ENCODE results near the gene HOXC6. TPM values are rescaled to one million over a fixed set of nuclear protein-coding genes. Genes with fewer than 3 reads are reported as not detected.

Gene HOXC6
- total and polyA plus RNA-seq, 9 donors = 3.9 to 56.1 (median 23.3) TPM

DNA sequence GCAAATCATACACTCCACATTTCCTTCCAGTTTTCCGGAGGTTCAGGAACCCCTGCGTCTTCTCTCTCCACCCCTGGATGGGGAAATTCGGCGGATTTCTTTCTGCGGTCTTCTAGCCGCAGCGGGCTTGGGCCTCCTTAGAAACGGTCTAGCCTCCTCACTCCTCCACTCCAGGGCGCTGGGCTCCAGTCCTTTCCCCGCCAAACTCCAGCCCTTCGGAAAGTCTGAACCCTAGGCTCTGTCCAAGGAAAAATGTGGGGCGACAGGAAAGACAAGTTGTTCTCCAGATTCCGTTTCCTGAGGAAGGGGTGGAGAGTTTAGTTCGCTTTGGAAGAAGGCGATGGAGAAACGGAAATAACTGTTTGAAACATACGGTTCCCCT lies 44.7 kb upstream of the HOXC6 start:
- Histone ChIP-seq H3K27me3 (peaks cover 2% of the 10 kb centered on the region), H3K36me3 (no peaks in the 10 kb centered on the region), H3K9me3 (no peaks in the 10 kb centered on the region), H3K4me3 (no peak overlapping the region), H3K4me1 (ENCODE audit: insufficient read depth) (peaks cover 4% of the 10 kb centered on the region), H3K27ac (no peak overlapping the region)
- intact Hi-C loops (cut with DNase I) = loop anchor here in 2 of 4 donors (10.0 kb wide), 2 partner anchors 381 to 391 kb away; partner anchors contain the start of gene GPR84 (in 1 of the 2)
- 15 to 66% (median 19%) methylated on average over 17 of the region's 17 CpGs for WGBS, 3 donors
- DNase-seq = no peak
- TF ChIP-seq, protein P1, sequence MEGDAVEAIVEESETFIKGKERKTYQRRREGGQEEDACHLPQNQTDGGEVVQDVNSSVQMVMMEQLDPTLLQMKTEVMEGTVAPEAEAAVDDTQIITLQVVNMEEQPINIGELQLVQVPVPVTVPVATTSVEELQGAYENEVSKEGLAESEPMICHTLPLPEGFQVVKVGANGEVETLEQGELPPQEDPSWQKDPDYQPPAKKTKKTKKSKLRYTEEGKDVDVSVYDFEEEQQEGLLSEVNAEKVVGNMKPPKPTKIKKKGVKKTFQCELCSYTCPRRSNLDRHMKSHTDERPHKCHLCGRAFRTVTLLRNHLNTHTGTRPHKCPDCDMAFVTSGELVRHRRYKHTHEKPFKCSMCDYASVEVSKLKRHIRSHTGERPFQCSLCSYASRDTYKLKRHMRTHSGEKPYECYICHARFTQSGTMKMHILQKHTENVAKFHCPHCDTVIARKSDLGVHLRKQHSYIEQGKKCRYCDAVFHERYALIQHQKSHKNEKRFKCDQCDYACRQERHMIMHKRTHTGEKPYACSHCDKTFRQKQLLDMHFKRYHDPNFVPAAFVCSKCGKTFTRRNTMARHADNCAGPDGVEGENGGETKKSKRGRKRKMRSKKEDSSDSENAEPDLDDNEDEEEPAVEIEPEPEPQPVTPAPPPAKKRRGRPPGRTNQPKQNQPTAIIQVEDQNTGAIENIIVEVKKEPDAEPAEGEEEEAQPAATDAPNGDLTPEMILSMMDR (IDR thresholded peaks at IDR 0.05) = no peak
- TF ChIP-seq EP300 (IDR thresholded peaks at IDR 0.05) (no peak), POLR2A (IDR thresholded peaks at IDR 0.05) (no peak)

- Histone ChIP-seq H3K36me3 (no peaks in the 10 kb centered on the region), H3K27me3 (peaks cover 2% of the 10 kb centered on the region), H3K27ac (no peak overlapping the region), H3K4me3 (no peak overlapping the region), H3K9me3 (no peaks in the 10 kb centered on the region), H3K4me1 (ENCODE audit: insufficient read depth) (peaks cover 4% of the 10 kb centered on the region)
- WGBS, 3 donors = 10 to 35% (median 11%) methylated on average over 30 of the region's 30 CpGs
- DNase-seq = no peak
- intact Hi-C loops (cut with DNase I) = loop anchor here in 2 of 4 donors (10.0 kb wide), 2 partner anchors 381 to 391 kb away; partner anchors contain the start of gene GPR84 (in 1 of the 2)
- no peak for TF ChIP-seq EP300 (IDR thresholded peaks at IDR 0.05)
- TF ChIP-seq POLR2A (IDR thresholded peaks at IDR 0.05) = no peak
- TF ChIP-seq, protein P1 (IDR thresholded peaks at IDR 0.05) = no peak
Observed at GRCh38 chr12:53983950-53984572, 44.2 kb upstream of the HOXC6 start.

DNA sequence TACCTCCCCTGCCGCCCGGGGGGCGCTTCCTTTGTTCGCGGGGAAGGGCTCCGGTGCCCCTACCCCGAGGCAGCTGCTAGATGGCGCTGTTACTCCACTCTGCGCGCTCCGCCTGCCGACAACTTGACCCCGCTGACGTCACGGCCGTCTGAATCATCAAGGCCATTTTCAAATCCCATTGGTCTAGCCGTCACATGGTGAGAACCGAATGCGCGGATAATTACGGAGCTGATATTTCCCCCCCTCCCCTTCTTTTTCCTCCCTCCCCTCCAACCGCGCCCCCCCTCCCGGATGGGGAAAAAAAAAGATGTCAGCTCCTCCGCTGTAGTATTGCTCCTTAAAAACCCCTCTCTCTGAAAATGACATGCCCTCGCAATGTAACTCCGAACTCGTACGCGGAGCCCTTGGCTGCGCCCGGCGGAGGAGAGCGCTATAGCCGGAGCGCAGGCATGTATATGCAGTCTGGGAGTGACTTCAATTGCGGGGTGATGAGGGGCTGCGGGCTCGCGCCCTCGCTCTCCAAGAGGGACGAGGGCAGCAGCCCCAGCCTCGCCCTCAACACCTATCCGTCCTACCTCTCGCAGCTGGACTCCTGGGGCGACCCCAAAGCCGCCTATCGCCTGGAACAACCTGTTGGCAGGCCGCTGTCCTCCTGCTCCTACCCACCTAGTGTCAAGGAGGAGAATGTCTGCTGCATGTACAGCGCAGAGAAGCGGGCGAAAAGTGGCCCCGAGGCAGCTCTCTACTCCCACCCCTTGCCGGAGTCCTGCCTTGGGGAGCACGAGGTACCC lies 43.1 kb upstream of the HOXC6 start, which contains the start of gene HOXC10:
HOXC10 (plus strand) TSS at position 246 of the 791 bp plus-strand sequence; CDS start at position 360, 114 bp downstream.
- peaks cover 2% of the 10 kb centered on the region for H3K27me3 ChIP-seq
- peak; percentile 89 to 95 (median 95) for DNase-seq
- 3 to 6% (median 4%) methylated on average over 53 to 55 of the region's 55 CpGs for WGBS, 3 donors
- peaks cover 4% of the 10 kb centered on the region for H3K4me1 ChIP-seq (ENCODE audit: insufficient read depth)
- no peak within 1 kb of the TSS for H3K27ac ChIP-seq
- TF ChIP-seq, protein P1 (IDR thresholded peaks at IDR 0.05) = peak; percentile 21 to 73 (median 64)
- TF ChIP-seq EP300 (IDR thresholded peaks at IDR 0.05) (no peak), POLR2A (IDR thresholded peaks at IDR 0.05) (no peak)
- intact Hi-C loops (cut with DNase I) = loop anchor here in 3 of 4 donors (5.0 to 10.0 kb wide), 4 partner anchors 222 to 390 kb away; partner anchors contain the start of gene GPR84 (in 1 of the 3)
- no peaks in the 10 kb centered on the region for H3K9me3 ChIP-seq
- H3K4me3 ChIP-seq = peak within 1 kb of the TSS; percentile 42
- no peaks in the 10 kb centered on the region for H3K36me3 ChIP-seq

DNA sequence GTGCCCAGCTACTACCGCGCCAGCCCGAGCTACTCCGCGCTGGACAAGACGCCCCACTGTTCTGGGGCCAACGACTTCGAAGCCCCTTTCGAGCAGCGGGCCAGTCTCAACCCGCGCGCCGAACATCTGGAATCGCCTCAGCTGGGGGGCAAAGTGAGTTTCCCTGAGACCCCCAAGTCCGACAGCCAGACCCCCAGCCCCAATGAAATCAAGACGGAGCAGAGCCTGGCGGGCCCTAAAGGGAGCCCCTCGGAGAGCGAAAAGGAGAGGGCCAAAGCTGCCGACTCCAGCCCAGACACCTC lies 42.6 kb upstream of the HOXC6 start:
- Histone ChIP-seq H3K4me1 (ENCODE audit: insufficient read depth) (peaks cover 4% of the 10 kb centered on the region), H3K4me3 (peak overlapping the region; percentile 42), H3K27ac (no peak overlapping the region), H3K36me3 (no peaks in the 10 kb centered on the region), H3K27me3 (peaks cover 2% of the 10 kb centered on the region), H3K9me3 (no peaks in the 10 kb centered on the region)
- TF ChIP-seq, protein P1 (IDR thresholded peaks at IDR 0.05) = no peak
- TF ChIP-seq POLR2A (IDR thresholded peaks at IDR 0.05) (no peak), EP300 (IDR thresholded peaks at IDR 0.05) (no peak)
- intact Hi-C loops (cut with DNase I) = loop anchor here in 3 of 4 donors (5.0 to 10.0 kb wide), 4 partner anchors 222 to 389 kb away; partner anchors contain the start of gene GPR84 (in 1 of the 3)
- peak in 1 of 5 donors; percentile 41 for DNase-seq
- 7 to 10% (median 9%) methylated on average over 13 to 21 of the region's 21 CpGs for WGBS, 3 donors
